HT1080 (cell line): ENCODE data around the gene ISOC2. TPM values are rescaled to one million over a fixed set of nuclear protein-coding genes. Genes with fewer than 3 reads are reported as not detected.
"Not testable (repeated sequence)": the region's sequence is repeated elsewhere in the genome, so short reads cannot be mapped to it uniquely, and the experiment has no call there.

Source experiments
- DNase-seq: peaks from one replicate; pipeline ENCODE4 v3.0.0-alpha.2; 2015; ENCODE audit warnings: low read depth
- polyA plus RNA-seq, 2 experiments: library from polyadenylated mRNA; depleted of rRNA; stranded (reverse); fragments of >200 nt; gene quantifications; 2 replicates each; pipeline ENCODE4 v1.2.3, GENCODE V29; 2015
- total RNA-seq: library from RNA; depleted of rRNA; stranded (reverse); fragments of >200 nt; shearing (Covaris generic); gene quantifications from 2 replicates; pipeline ENCODE4 v1.2.3, GENCODE V29; 2014; rRNA removed

Gene ISOC2, protein sequence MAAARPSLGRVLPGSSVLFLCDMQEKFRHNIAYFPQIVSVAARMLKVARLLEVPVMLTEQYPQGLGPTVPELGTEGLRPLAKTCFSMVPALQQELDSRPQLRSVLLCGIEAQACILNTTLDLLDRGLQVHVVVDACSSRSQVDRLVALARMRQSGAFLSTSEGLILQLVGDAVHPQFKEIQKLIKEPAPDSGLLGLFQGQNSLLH
- total RNA-seq, result 82.1 and 89.8 TPM in 2 replicates
- polyA plus RNA-seq (2015; cell fraction: cytosol; rRNA removed), result 39.3 and 47.1 TPM in 2 replicates
- 13.8 and 18.7 TPM in 2 replicates for polyA plus RNA-seq (2015; cell fraction: nucleus; rRNA removed)

DNA sequence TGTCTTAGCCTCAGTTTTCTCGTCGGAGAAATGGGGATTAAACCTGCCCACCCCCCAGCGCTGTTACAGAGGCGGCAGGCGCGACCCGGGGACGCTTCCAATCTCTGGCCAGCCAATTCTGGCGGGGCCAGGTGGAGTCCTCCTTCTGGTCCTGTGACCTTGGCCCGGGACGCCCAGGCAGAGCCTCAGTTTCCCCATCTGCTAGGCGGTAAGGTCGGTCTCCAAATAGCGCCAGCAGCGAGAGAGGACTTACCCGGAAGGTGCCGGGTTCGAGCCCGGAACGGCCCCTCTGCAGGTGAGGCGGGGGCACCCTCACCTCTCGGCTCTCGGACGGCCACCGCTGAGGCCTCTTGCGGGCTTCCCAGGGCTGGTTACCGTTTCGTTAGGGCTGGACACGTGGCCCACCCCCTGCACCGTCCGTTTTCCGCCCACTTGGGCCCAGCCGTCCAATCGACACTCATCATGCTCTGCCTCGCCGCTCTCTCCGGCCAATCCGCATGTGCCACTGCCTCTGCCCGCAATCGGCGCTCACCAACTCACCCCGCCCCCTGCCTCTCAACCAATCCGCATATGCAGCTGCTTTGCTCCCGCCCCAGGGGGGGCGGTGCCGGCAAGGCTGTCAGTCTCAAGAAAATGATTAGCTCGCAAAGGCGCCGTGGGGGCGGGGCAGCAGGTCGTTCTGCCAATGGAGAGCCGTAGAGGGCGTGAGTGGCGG is at the start of gene ISOC2:
TSS of gene ISOC2 (minus strand) at position 384 of the 715 bp plus-strand sequence. CDS start 5,156 bp downstream, outside the sequence.
- DNase-seq, result peak; percentile 99

DNA sequence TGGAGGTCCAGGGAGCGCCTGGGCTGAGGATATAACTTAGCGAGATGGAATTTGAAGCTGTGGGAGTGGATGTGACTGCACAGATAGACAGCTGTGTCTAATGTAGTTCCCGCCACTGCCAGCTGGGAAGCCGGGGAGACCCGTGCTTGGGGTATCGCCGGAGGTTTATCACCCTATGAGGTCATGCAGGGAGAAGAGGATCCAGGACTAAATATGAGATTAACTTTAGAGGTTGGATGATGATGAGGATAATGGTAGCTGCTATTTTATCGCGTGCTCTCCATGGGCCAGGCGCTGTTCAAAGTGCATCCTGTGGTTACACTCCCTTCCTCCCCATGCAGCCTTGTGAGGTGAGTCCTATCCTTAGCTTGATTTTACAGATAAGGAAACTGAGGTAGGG is 46.7 kb upstream of the ISOC2 start:
- DNase-seq, result no peak

DNA sequence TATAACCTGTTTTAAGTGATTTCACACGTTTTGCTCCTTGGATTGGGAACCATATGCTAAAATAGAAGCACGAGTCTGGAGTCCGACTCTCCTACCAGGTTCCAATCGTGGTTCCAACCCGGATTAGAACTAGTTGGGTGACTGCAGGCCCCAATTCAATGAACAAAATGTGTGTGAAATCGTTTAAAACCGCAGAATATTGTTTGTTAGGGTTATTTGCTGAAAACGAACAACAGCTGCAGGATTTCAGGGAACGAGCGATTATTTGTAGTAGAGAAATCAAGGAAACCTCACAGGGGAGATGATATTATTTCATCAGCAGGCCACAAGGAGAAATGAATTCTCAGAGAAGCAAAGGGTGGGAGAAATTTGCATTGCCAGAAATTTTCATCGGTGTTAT is 43.5 kb upstream of the ISOC2 start:
- DNase-seq, result no peak

DNA sequence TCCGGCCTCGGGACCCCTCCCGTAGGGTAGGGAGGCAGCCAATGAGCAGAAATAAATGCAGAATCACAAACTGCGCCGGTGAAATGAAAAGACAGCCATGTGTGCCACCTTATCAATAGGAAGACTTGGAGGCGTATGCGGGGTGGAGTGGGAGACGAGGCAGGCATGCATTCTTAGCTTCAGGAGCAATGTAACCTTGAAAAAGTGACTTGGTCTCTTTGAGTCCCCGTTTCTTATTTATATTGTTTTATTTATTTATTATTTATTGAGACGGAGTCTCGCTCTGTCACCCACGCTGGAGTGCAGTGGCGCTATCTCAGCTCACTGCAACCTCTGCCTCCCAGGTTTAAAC is 42.8 kb upstream of the ISOC2 start:
- DNase-seq, result no peak

DNA sequence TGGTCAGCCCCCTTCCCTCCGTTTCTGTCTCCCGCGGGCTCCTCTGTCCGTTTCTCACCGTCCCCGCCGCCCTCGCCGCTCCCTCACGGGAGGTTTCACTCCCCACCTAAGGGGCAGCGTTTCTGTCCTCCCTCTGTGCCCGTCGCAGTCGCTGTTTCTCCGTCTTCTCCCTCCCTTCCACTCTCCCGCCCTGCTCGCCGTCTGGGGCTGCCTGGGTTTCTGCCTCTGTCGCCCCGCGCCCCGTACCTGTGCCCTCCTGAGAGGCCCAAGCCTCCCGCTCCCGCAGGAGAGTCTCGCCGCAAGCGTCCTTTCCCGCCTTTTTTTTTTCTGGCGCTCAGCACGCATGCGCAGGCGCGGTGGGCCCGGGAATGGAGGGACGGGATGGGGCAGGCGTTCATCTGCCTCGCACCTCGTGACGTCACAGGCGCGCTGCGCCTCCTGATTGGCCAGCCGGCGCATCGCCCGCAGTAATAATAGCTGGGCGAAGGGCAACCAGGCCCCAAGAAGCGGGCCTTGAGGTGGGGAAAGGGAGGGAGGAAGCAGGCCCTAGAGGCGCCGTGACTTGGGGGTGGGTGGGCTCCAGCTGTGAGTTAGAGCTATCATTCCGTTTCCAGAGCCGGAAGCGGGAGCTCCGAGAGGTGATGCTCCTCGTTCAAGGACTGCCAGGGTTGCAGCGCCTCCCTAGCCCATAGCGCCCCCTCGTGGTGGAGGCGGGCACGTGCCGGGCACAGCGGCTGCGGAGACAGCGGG is 42.2 kb upstream of the ISOC2 start:
- DNase-seq, result peak; percentile 83

DNA sequence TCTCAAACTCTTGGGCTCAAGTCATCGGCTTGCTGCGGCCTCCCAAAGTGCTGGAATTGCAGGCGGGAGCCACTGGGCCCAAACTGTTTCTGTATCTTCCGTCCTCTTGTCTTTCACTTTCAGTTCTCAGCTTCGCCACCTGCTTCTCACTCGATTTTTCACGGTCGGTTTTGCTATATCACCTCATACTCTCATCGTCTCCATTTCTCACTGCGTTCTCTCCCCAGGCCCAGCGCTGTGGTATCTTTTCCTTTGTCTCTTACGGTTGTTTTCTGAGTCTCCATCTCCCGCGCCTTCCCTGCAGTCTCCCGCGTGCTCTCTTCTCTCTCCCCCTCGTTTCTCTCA is 41.7 kb upstream of the ISOC2 start:
- no peak for DNase-seq

DNA sequence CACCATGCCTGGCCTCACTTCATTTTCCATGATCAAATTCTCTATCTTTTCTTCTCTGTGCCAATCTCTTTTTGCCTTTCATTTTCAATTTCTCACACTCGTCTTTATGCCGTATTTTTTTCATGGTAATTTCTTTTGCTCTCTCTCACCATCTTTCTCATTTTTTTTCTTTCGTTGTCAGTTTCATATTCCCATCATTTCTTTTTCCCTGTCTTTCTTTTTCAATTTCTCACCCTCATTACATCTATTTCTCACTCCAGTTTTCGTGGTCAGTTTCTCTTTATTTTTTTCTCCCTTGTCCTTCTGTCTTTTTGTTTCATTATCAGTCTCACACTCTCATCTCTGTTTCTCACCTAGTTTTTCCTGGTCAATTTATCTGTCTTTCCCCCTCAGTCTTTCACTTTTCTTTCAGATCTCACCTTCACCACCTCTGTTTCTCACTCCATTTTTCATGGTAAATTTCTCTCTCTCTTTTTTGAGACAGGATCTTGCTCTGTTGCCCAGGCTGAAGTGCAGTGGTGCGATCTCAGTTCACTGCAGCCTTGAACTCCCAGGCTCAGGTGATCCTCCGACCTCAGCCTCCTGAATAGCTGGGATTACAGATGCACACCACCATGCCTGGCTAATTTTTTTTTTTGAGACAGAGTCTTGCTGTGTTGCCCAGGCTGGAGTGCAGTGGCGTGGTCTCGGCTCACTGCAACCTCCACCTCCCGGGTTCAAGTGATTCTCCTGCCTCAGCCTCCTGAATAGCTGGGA is 40.9 kb upstream of the ISOC2 start:
- no peak for DNase-seq

DNA sequence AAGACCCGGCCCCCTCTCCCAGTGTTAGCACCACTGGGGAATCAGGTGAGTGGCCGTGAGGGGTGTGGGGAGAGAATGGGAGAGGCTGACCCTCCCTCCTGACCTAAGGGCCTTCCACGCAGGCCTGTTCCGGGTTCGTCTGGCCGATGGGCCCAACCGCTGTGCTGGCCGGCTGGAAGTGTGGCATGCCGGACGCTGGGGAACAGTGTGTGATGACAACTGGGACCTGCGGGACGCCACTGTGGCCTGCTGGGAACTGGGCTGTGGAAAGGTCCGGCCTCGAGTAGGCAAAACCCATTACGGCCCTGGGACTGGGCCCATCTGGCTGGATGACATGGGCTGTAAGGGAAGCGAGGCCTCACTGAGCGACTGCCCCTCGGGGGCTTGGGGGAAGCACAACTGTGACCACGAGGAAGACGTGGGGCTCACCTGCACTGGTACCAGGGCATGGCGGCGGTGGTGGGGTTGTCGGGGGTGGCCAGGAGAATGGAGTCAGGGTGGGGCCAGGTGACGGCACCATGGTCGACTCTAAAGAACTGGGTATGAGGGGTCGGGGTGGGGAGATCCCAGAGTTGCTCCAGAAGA is 39.0 kb upstream of the ISOC2 start:
- DNase-seq, result no peak

DNA sequence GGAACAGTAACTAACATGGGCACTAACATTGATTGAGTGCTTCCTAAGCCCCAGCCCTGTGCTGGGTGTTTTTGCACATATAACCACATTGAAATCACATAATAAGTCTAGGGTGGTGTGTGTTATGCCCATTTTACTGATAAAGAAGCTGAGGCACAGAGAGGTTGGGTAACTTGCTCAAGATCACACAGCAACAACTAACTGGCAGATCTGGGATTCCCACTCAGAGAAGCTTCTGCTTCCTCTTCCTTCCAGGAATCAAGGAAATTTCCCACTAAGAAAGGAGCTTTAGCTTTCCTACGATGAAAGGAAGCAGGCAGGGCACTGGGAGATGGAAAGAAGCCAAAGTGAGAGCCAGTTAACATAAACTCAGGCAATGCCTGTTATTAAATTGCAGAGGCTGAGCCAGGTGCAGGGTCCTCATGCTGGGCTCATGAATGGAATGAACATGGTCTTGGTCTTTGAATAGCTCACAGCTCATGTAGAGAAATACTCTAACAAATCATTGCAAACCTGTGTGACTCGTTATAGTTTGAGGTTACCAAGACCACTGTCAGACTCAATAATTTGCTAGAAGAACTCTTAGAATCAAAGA is 36.9 kb upstream of the ISOC2 start:
- no peak for DNase-seq

DNA sequence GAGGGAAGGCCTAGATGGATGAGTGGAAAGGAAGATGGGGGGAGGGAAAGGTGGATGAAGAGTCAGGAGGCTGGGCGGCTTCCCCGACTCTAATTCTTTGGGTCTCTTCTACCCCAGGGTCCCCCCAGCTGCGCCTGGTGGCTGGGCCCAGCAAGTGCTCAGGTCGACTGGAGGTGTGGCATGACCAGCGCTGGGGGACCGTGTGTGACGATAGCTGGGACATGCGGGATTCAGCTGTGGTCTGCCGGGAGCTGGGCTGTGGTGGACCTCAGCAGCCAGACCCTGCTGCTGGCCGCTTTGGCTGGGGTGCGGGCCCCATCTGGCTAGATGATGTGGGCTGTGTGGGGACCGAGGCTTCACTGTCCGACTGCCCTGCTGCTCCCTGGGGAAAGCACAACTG is 36.3 kb upstream of the ISOC2 start:
- no peak for DNase-seq

DNA sequence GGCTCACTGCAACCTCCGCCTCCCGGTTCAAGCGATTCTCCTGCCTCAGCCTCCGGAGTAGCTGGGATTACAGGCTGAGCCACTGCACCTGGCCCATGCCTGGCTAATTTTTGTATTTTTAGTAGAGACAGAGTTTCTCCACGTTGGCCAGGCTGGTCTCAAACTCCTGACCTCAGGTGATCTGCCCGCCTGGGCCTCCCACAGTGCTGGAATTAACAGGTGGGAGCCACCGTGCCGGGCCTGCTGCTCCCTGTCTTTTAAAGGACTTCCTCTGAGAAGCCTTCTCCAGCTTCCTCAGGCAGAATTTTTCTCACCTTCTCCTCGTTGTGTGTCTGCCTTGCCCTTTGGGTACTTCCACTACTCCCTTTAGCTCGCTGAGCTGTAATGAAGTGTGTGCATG is 35.4 kb upstream of the ISOC2 start:
- not testable (repeated sequence) for DNase-seq

DNA sequence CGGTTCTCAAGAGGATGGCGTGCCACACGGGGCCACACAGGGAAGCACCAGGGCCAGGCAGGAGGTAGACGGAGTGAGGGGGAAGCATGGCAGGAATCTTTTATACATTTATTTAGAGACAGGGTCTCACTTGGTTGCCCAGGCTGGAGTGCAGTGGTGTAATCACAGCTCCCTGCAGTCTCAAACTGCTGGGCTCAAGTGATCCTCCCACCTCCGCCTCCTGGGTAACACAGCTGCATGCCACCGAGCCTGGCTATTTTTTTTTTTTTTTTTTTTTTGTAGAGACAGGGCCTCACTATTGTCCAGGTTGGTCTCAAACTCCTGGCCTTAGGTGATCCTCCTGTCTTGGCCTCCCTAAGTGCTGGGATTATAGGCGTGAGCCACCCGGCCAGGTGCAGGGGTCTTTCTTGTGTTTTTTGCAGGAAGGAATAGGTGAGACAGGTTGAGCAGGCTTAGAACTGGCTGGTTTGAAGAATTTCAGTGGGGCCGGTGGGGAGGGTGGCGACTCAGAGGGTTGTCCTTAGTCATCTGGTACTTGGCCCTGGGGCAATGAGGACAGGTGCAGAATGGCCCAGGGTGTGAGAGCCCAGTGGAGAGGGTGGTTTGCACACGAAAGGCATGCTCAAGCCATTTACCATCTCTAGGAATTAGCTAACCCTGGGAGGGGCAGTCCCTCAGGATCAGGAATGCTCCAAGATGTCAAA is 34.4 kb upstream of the ISOC2 start:
- DNase-seq, result no peak

DNA sequence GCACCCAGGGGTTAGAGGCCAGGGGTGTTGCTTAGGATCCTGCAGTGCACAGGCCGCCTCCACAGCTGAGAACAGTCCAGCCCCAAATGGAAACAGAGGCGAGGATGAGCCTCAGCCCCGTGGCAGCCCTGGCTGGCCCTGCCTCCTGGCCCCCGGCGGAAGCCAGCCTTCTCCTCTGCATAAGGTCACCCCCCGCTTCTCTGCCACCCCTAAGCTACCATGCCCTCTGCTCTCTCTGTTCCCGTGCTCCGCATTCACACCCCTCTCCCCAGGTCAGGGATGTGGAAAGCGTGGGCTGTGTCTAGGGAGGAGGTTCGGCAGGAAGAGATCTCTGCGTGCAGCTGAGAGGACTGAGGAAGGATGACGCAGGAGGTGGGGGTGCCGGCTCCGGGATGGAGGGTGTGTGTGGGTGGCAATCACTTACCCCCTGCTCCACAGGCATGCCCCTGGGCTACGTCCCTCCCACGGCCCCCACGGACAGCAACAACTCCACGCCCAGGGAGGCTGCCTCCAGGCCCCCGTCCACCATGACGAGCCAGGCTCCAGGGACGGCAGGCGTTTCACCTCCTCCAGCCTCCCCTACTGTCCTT is 32.8 kb upstream of the ISOC2 start:
- no peak for DNase-seq

DNA sequence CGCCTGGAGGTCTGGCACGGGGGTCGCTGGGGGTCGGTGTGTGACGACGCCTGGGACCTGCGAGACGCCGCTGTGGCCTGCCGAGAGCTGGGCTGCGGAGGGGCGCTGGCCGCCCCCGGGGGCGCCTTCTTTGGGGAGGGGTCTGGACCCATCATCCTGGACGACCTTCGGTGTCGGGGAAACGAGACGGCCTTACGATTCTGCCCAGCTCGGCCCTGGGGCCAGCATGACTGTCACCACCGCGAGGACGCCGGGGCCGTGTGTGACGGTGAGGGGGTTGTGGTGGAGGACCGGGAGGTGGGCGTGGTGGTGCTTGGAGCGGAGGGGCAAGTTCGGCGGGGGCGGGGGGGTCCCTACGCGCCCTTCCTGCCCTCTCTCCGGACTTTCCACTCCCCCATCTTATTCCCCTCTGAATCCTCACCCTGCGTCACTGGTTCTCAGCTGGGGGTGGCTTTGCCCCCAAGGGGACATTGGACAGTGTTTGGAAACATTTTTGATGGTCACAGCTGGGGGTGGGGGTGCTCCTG is 32.3 kb upstream of the ISOC2 start:
- no peak for DNase-seq

DNA sequence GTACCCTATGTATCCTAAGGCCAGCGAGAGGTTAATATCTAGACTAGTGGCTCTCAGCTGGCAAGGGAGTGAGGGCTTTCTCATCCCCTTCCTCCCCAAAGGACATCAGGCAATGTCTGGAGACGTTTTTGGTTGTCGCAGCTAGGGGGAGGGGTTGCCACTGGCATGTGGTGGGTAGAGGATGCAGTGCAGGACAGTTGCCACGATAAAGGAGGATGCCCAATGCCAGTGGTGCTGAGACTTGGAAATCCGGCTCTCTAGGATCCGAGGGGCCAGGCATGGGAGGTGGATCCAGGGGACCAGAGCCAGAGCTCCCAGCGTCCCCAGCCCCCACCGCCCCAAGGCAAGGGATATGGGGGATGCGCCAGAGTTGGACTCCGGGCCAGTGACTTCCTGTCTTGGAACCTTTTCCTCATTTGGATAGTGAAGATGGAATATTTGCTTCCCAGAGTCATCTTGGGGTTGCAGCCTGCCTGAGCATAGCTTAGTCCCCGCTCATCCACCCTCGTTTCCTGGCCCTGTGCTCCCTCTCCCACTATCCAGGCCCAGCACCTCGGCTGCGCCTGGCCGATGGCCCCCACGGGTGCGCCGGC is 31.7 kb upstream of the ISOC2 start:
- DNase-seq, result no peak

DNA sequence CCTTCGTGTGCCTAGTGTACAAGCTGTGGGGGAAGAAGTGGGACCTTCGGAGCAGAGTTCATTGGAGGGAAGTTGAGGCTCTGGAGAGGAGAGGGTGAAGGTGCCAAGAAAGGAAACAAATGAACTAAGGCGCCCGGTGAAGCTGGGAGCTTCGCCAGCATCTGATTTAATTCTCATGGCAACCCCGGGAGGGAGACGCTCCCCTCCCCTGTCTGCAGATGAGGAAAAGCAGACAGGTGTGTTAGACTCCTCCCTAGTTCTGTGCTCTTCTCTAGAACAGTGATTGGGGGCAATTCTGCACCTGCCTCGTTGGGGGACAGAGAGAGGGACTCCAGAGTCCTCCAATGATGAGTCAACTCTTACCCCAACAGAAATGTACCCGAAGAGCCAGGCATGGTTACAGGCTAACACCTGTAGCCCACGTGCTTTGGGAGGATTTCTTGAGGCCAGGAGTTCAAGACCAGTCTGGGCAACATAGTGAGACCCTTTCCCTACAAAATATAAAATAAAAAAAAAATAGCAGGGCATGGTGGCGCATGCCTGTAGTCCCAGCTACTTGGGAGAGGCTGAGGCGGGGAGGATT is 31.0 kb upstream of the ISOC2 start:
- no peak for DNase-seq

DNA sequence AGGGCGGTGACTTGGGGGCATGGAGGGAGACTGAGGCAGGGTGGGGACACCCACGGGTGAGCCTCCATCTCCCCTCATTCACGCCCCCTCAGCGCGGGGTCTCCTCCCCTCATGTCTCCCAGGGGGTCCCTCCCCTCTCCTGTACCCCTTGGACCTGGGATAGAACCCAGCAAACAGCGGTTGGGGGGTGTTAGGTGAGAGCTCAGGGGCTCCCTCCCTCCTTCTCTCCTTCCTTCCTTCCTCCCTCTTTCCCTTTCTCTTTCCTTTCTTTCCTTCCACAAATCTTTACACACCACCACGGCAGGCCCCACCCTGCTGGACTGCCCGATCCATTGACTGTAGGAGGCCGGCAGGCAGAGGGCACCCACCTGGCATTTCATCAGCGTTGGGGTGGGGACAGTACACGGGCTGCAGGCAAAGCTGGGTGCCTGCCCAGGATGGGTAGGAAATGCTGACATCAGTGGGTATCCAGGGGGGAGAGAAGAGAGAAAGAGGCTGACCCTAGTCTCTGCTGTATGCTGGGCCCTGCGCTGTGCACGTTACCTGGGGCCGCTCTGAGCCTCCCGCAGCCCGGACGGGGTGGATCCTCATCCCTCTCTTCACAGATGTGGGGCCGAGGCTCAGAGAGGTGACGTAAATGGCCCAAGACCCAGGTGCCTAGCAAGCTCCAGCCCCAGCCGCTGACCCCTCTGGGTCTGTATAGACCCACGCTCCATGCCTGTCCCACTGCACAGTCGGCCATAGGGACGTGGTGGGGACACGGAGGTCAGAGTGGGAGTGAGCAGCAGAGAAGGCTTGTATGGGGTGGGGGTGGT is 30.3 kb upstream of the ISOC2 start:
- no peak for DNase-seq
